Activated naive CD4-positive, alpha-beta T cell treated with anti-CD3 and anti-CD28 coated beads, Interleukin-2, amount 50 U/mL, for 72 hours (primary cell): ENCODE measurements around the gene ARFGEF3. TPM values are rescaled to one million over a fixed set of nuclear protein-coding genes. Genes with fewer than 3 reads are reported as not detected.
"Not testable (repeated sequence)": the region's sequence is repeated elsewhere in the genome, so short reads cannot be mapped to it uniquely, and the experiment has no call there.

Source experiments
- ATAC-seq, 2 donors: fragments of 150-1000 bp; cut with Tn5 transposase; 2 replicates each; pipeline ENCODE4 v1.10.0; 2021; ENCODE audit warnings: mild to moderate bottlenecking in 2 of 2, moderate library complexity in 2 of 2
- DNase-seq, 2 donors: peaks; one replicate each; pipeline ENCODE4 v3.0.0; 2021 to 2022; ENCODE audit warnings: low spot score in 2 of 2
- H3K27ac Mint-ChIP-seq, 2 donors: one replicate each; pipeline ENCODE4 v1.8.0; 2022; ENCODE audit warnings: mild to moderate bottlenecking in 2 of 2, mixed read lengths in 2 of 2
- H3K36me3 Mint-ChIP-seq, 2 donors: one replicate each; pipeline ENCODE4 v1.8.0; 2022; ENCODE audit warnings: mixed read lengths in 2 of 2
- H3K9me3 Mint-ChIP-seq, 2 donors: one replicate each; pipeline ENCODE4 v1.8.0; 2022; ENCODE audit warnings: mixed read lengths in 2 of 2
- total RNA-seq, 2 donors: library from RNA; stranded (reverse); gene quantifications; one replicate each; pipeline ENCODE4 v1.2.3, GENCODE V29; 2022

The ARFGEF3 gene
- total RNA-seq, 2 donors from 2014 or later = 0.11 to 9.5 TPM

DNA sequence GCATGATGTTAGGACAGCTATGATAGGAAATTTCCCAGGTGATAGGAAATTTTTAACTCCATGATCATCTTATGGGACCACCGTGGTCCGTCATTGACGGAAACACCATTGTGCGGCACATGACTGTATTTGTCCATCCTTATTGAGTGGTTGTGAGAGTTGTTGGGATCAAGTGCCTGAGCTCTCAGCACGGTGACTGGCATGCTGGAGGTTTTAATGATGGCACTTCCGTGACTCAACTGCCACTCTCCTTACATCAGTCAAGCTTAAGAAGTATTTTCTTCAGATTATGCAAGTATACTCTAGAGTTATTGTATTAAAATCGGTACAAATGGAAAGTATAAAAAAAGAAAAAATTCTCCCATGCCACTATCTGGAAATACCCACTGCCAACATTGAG is 35.8 kb downstream of the ARFGEF3 start:
- H3K36me3 Mint-ChIP-seq = no peaks in the 10 kb centered on the region
- no peak for ATAC-seq
- DNase-seq = no peak
- H3K27ac Mint-ChIP-seq = no peak overlapping the region
- no peaks in the 10 kb centered on the region for H3K9me3 Mint-ChIP-seq

DNA sequence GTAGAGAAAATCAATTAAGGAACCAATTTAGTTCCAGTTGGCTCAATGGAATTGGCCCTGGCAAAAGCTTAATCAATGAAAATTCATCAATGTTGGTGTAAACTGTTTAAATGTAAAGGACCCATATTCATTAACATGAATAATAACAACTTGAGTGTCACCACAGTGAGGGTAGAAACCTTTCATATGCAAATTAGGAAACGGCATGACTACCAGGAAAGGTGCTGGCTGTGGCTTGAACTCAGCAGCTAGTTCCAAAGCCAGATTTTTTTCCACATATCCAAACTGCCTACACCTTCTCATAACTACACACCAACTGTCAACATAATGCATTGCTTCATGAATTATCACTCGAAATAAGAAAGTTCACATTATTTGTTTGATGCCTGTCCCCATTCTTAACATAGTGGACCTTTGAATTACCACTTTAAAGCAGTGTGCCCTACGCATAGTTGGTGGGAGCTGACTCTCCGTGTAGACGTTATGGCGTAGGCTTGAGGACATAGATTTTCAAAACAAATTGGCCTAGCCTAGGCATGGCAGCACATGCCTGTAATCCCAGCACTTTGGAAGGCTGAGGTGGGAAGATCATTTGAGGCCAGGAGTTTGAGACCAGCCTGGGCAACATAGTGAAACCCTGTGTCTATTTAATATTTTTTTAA is 36.8 kb downstream of the ARFGEF3 start:
- Mint-ChIP-seq H3K36me3 (no peaks in the 10 kb centered on the region), H3K9me3 (no peaks in the 10 kb centered on the region), H3K27ac (no peak overlapping the region)
- DNase-seq = no peak
- ATAC-seq = no peak

DNA sequence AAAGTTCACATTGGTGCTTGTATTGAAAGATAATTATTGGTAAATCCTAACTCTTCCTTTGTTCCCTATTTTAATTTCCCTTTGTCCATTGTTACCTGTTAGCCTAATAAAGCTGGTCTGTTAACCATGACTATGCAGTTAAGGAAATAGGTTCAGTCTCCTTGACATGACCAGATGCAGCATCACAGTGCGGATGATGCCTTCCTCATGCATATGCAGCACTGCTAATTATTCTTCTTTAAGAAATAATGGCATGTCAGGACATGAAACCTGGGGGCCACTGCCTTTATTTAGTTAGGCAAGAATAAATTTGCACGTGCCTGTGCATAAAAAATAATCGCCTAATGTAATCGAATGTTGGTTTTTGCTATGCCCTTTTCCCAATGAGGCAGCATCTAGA is 40.1 kb downstream of the ARFGEF3 start:
- ATAC-seq = no peak
- DNase-seq = no peak

DNA sequence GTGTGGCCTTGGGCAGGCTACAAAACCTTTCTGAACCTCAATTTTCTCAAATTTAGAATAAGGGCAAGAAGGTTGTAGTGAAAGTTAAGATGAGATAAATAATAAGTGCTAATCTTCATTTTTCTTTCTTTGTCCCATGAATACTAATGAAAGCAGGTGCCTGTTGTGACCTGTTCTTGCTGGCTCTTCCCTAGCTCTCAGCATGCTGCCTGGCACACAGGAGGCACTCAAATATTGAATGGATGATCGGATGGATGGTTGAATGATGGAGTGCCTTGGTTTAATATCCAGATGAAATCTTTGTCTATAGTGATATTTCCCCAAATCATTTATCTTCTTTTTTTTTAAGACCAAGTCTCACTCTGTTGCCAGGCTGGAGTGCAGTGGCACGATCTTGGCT is 41.6 kb downstream of the ARFGEF3 start:
- DNase-seq (no peak), ATAC-seq (no peak)
- H3K36me3 Mint-ChIP-seq = no peaks in the 10 kb centered on the region
- H3K27ac Mint-ChIP-seq = no peak overlapping the region
- no peaks in the 10 kb centered on the region for H3K9me3 Mint-ChIP-seq

More for the DNA sequence above, 40.1 kb downstream of the ARFGEF3 start:
- Mint-ChIP-seq H3K36me3 (no peaks in the 10 kb centered on the region), H3K9me3 (no peaks in the 10 kb centered on the region), H3K27ac (no peak overlapping the region)

- ATAC-seq (no peak), DNase-seq (no peak)
- Mint-ChIP-seq H3K9me3 (no peaks in the 10 kb centered on the region), H3K36me3 (no peaks in the 10 kb centered on the region), H3K27ac (no peak overlapping the region)
Observed at GRCh38 chr6:138204303-138204702, 42.6 kb downstream of the ARFGEF3 start.

DNA sequence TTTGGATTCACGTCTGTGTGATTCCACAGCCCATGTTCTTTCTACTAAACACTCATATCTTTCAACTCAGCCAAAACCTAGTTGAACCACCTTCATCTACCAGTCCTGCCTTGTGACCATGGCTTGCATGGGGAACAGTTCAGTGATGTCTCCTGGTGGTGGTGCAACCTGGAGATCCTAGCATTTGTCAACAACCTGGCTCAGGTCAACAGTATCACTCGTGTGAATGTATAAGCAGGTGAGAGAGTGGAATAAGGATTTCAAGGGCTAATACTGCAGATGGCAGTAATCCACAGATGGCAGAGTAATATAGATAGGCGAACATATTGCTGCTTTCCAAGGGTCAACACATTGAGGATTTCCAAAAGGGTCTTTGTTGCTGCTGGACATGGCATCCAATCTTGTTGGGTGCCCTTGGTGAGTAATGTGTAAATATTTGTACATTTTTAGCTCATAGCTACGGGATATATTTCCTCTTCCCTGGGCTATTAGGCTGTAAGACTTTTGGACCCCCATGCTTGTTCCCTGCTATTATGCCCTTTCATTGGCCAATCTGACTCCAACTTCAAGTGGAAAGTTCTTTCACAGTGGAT is 43.1 kb downstream of the ARFGEF3 start:
- DNase-seq (no peak), ATAC-seq (no peak)
- Mint-ChIP-seq H3K9me3 (no peaks in the 10 kb centered on the region), H3K36me3 (no peaks in the 10 kb centered on the region), H3K27ac (no peak overlapping the region)

- no peak overlapping the region for H3K27ac Mint-ChIP-seq
- DNase-seq = no peak
- no peaks in the 10 kb centered on the region for H3K9me3 Mint-ChIP-seq
- no peaks in the 10 kb centered on the region for H3K36me3 Mint-ChIP-seq
- ATAC-seq = no peak
Observed at GRCh38 chr6:138205437-138206094, 43.8 kb downstream of the ARFGEF3 start.

DNA sequence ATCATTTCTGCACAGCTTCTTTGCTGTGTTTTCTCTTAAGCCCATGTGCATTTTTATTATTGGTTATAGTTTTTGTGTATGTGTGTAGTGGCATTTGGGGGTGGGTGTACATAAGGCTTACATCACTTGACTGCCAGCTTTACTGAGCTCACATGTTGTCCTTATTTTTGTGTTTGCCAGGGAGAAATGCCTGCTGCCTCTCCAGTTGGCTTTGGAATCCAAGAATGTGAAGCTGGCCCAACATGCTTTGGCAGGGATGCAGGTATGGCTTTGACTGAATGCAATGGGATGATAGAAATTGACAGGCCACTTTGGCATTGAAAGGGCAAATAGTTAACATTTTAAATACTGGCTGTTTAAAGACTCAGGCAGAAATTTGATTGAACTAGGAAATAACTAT is 45.1 kb downstream of the ARFGEF3 start:
- no peak overlapping the region for H3K27ac Mint-ChIP-seq
- H3K9me3 Mint-ChIP-seq = no peaks in the 10 kb centered on the region
- DNase-seq (no peak), ATAC-seq (no peak)
- no peaks in the 10 kb centered on the region for H3K36me3 Mint-ChIP-seq

DNA sequence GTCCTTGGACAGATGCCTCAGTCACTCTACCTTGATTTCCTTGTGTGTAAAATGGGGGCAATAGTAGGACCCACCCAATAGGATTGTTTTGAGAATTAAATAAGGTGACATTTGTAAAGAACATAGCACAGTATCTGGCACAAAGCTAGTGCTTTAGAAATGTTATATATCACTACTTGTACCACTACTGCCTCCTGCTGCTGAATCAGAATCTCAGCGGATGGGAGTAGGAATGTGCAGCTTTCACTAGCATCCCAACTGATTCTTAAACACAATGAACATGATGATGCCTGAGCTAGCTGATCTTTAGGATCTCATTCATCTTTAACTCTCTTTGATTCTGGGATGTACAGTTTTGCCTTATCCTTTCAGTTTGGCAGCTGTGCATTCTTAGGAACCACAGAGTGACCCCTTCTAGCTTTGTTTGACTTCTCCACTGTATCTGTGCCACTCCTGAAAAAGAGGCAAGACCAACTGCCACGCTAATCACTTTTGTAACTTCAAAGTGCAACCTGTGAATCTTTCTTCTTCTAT is 49.4 kb downstream of the ARFGEF3 start:
- no peak overlapping the region for H3K27ac Mint-ChIP-seq
- no peaks in the 10 kb centered on the region for H3K9me3 Mint-ChIP-seq
- ATAC-seq (no peak), DNase-seq (no peak)
- H3K36me3 Mint-ChIP-seq = no peaks in the 10 kb centered on the region

- ATAC-seq = no peak
- Mint-ChIP-seq H3K27ac (no peak overlapping the region), H3K9me3 (no peaks in the 10 kb centered on the region)
Observed at GRCh38 chr6:138211601-138212000, 49.9 kb downstream of the ARFGEF3 start.

DNA sequence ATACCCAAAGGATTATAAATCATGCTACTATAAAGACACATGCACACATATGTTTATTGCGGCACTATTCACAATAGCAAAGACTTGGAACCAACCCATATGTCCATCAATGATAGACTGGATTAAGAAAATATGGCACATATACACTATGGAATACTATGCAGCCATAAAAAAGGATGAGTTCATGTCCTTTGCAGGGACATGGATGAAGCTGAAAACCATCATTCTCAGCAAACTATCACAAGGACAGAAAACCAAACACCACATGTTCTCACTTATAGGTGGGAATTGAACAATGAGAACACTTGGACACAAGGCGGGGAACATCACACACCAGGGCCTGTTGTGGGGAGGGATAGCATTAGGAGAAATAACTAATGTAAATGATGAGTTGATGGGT is 50.8 kb downstream of the ARFGEF3 start:
- ATAC-seq, DNase-seq: not testable (repeated sequence)

More at GRCh38 chr6:138211601-138212000, 49.9 kb downstream of the ARFGEF3 start:
- H3K36me3 Mint-ChIP-seq = no peaks in the 10 kb centered on the region
- no peak for DNase-seq

GRCh38 chr6:138215093-138215782 is 53.5 kb downstream of the ARFGEF3 start:
- no peaks in the 10 kb centered on the region for H3K36me3 Mint-ChIP-seq
- ATAC-seq (no peak), DNase-seq (no peak)

More for the DNA sequence above, 50.8 kb downstream of the ARFGEF3 start:
- not testable (repeated sequence) for H3K36me3 Mint-ChIP-seq, H3K9me3 Mint-ChIP-seq, H3K27ac Mint-ChIP-seq

DNA sequence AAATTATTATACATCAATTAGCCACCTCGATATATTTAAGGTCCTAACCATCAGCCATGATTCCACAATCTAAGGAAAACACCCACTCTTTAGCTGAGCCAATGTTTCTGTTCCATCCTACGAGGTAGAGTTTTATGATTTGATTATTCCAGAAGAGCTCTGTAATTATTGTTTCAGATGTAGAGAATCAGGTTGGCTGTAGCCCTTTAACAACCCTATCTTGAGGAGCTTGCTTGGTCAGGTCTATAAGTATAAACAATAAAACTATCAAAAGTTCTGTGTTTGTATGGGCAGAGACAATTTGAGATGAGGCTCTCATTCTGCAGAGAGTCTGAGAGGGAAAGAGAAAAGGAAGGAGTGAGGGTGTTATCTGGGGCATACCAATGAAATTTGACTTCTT is 56.7 kb downstream of the ARFGEF3 start, which contains the start of gene PBOV1:
PBOV1 (minus strand) TSS at position 43 of the 400 bp plus-strand sequence. CDS start 96 bp downstream, outside the sequence.
- DNase-seq (no peak), ATAC-seq (no peak)
- Mint-ChIP-seq H3K9me3 (no peaks in the 10 kb centered on the region), H3K36me3 (no peaks in the 10 kb centered on the region), H3K27ac (no peak within 1 kb of the TSS)

More at GRCh38 chr6:138215093-138215782, 53.5 kb downstream of the ARFGEF3 start:
- Mint-ChIP-seq H3K9me3 (no peaks in the 10 kb centered on the region), H3K27ac (no peak overlapping the region)

DNA sequence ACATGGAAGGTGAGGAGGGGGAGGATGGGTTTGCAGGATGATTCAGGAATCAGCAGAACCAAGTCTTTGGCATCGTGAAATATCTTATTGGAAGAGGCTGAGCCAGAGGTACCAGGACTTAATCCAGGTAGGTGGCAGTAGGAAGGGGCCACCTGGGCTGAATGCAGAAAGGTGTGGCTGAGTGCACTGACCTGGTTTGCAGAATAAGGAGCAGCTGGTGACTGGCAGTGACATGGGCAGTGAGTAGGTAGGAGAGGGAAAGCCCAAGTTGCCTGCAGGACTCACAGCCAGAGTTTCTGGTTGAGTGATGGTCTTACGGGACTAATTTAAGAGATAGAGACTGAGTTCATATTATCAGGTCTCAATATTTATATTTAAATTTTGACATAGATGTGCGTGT is 57.7 kb downstream of the ARFGEF3 start:
- no peak for DNase-seq
- Mint-ChIP-seq H3K9me3 (no peaks in the 10 kb centered on the region), H3K36me3 (no peaks in the 10 kb centered on the region), H3K27ac (no peak overlapping the region)
- no peak for ATAC-seq

DNA sequence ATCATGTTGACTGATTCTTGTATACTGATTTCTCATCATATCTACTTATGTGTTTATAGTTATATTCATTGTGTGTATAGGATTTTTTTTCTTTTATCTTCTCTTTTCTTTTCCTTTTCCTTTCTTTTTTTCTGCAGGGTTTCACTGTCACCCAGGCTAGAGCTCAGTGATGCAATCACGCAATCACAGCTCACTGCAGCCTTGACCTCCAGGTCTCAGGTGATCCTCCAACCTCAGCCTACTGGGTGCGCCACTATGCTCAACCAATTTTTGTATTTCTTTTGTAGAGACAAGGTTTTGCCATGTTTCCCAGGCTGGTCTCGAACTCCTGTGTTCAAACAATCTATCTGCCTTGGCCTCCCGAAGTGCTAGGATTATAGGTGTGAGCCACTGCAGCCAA is 58.2 kb downstream of the ARFGEF3 start:
- ATAC-seq (no peak), DNase-seq (no peak)
- no peaks in the 10 kb centered on the region for H3K9me3 Mint-ChIP-seq
- H3K27ac Mint-ChIP-seq = no peak overlapping the region
- no peaks in the 10 kb centered on the region for H3K36me3 Mint-ChIP-seq

- DNase-seq (no peak), ATAC-seq (no peak)
- Mint-ChIP-seq H3K9me3 (no peaks in the 10 kb centered on the region), H3K36me3 (no peaks in the 10 kb centered on the region), H3K27ac (no peak overlapping the region)
Observed at GRCh38 chr6:138222901-138223546, 61.3 kb downstream of the ARFGEF3 start.
